Right atrium auricular region (tissue), 2 donors: Measurements from ENCODE around the gene PPP4R2. TPM values are rescaled to one million over a fixed set of nuclear protein-coding genes. Genes with fewer than 3 reads are reported as not detected.

Experiments
- DNase-seq: peaks from one replicate; pipeline ENCODE4 v3.0.0-alpha.2; 2019; ENCODE audit warnings: low spot score
- H3K27ac ChIP-seq, 2 donors: fragments of 200-600 bp; sonication (generic); 1 replicate in 1 of 2; 2 replicates in 1 of 2; pipeline ENCODE4 v1.5.1; 2016 to 2019
- H3K27me3 ChIP-seq, 2 donors: fragments of 200-600 bp; sonication (generic); one replicate each; pipeline versions ENCODE4 v1.5.1 to v1.6.0; 2017 to 2019
- H3K36me3 ChIP-seq: fragments of 200-600 bp; sonication (generic); one replicate; pipeline ENCODE4 v1.5.1; 2016
- H3K4me1 ChIP-seq, 2 donors: fragments of 200-600 bp; sonication (generic); one replicate each; pipeline versions ENCODE4 v1.5.1 to v1.6.0; 2017 to 2019
- H3K4me3 ChIP-seq, 2 donors: fragments of 200-600 bp; sonication (generic); 1 replicate in 1 of 2; 2 replicates in 1 of 2; pipeline ENCODE4 v1.5.1; 2017 to 2019; ENCODE audit warnings: mild to moderate bottlenecking in 1 of 2, moderate library complexity in 1 of 2
- H3K9me3 ChIP-seq, 2 donors: fragments of 200-600 bp; sonication (generic); one replicate each; pipeline ENCODE4 v1.5.1; 2019
- total RNA-seq, 2 donors: library from RNA; depleted of rRNA; stranded (reverse); fragments of >200 nt; gene quantifications; one replicate each; pipeline ENCODE4 v1.1.0, GENCODE V29; 2016
- TF ChIP-seq, protein P1 (sequence below), 2 donors: fragments of 200-600 bp; sonication (generic); IDR thresholded peaks; one replicate each; pipeline ENCODE4 v1.5.1; 2019; ENCODE audit warnings: antibody characterized with exemption in 2 of 2

PPP4R2 gene
- total RNA-seq, 2 donors from 2014 or later = 30.8 to 31.6 TPM

- Histone ChIP-seq H3K36me3 (no peaks in the 10 kb centered on the region), H3K27ac (no peak overlapping the region), H3K4me1 (no peaks in the 10 kb centered on the region), H3K4me3 (no peak overlapping the region), H3K9me3 (no peaks in the 10 kb centered on the region), H3K27me3 (no peaks in the 10 kb centered on the region)
- TF ChIP-seq, protein P1, sequence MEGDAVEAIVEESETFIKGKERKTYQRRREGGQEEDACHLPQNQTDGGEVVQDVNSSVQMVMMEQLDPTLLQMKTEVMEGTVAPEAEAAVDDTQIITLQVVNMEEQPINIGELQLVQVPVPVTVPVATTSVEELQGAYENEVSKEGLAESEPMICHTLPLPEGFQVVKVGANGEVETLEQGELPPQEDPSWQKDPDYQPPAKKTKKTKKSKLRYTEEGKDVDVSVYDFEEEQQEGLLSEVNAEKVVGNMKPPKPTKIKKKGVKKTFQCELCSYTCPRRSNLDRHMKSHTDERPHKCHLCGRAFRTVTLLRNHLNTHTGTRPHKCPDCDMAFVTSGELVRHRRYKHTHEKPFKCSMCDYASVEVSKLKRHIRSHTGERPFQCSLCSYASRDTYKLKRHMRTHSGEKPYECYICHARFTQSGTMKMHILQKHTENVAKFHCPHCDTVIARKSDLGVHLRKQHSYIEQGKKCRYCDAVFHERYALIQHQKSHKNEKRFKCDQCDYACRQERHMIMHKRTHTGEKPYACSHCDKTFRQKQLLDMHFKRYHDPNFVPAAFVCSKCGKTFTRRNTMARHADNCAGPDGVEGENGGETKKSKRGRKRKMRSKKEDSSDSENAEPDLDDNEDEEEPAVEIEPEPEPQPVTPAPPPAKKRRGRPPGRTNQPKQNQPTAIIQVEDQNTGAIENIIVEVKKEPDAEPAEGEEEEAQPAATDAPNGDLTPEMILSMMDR (IDR thresholded peaks at IDR 0.05) = peak in 1 of 2 donors; percentile 27
- DNase-seq = no peak
Observed at GRCh38 chr3:72977060-72977808, 19.4 kb upstream of the PPP4R2 start.

DNA sequence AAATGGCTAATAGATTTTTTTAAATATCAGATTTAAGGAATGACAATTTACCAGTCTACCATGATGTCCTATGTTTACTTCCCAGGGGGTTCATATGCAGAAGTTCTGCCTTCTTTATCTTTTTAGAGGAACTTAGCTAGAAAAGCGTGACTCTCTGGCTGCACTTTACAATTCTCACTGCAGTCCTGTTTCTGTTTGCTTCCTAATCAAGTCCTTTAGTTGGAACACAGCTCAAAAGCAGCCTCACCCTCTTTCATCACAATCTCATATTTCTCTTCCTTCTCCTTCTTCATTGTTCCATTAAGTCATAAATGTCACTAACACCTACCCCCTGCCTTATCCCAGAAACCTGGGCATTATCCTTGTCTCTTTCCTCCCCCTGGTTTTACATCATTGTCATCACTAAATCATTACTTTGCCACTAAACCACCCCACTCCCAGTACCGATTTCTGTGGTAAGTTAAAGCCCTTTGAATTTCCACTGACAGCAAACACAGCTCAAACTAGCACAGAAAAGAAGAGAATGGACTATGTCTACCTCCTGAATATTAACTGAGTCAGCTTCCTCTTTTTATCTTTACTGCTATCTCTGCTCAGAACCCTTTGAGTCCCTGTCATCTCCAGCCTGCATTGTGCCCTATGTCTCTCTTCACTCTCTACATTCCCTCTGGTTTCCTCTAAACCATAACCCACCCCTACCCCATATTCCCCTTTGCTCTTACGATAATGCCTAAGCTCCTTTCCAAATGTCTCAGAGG lies 13.8 kb upstream of the PPP4R2 start:
- H3K9me3 ChIP-seq = peaks cover 0 to 11% of the 10 kb centered on the region in 2 donors
- H3K4me1 ChIP-seq = no peaks in the 10 kb centered on the region
- TF ChIP-seq, protein P1 (IDR thresholded peaks at IDR 0.05) = no peak
- H3K4me3 ChIP-seq = no peak overlapping the region
- H3K27me3 ChIP-seq = no peaks in the 10 kb centered on the region
- DNase-seq = no peak
- H3K36me3 ChIP-seq = no peaks in the 10 kb centered on the region
- H3K27ac ChIP-seq = no peak overlapping the region

DNA sequence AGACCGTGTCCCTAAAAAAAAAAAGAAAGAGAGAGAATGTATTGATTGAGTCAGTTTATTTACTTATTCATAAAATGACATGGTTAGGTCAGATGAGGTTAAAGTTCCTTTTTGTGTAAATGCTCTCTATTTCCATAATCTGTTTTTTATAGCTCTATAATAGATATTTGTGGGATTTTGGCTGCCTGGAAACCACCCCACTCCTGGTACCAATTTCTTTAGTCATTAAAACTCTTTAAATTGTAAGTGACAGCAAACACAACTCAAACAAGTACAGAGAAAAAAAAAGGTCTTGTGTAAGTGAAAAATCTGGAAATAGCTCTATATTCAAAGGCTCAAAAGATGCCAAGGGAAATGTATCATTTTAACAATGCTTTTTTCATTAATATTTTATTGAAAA lies 11.0 kb upstream of the PPP4R2 start:
- Histone ChIP-seq H3K9me3 (peaks cover 0 to 11% of the 10 kb centered on the region in 2 donors), H3K27ac (no peak overlapping the region), H3K4me3 (no peak overlapping the region), H3K27me3 (no peaks in the 10 kb centered on the region), H3K36me3 (no peaks in the 10 kb centered on the region), H3K4me1 (no peaks in the 10 kb centered on the region)
- DNase-seq = no peak
- TF ChIP-seq, protein P1 (IDR thresholded peaks at IDR 0.05) = no peak

GRCh38 chr3:72990701-72991395 lies 5.8 kb upstream of the PPP4R2 start:
- Histone ChIP-seq H3K4me3 (no peak overlapping the region), H3K27ac (no peak overlapping the region), H3K4me1 (peaks cover 0 to 5% of the 10 kb centered on the region in 2 donors), H3K9me3 (peaks cover 0 to under 1% of the 10 kb centered on the region in 2 donors), H3K27me3 (no peaks in the 10 kb centered on the region), H3K36me3 (no peaks in the 10 kb centered on the region)
- TF ChIP-seq, protein P1 (IDR thresholded peaks at IDR 0.05) = no peak
- no peak for DNase-seq

GRCh38 chr3:72991522-72991921 lies 5.1 kb upstream of the PPP4R2 start:
- H3K27me3 ChIP-seq = no peaks in the 10 kb centered on the region
- TF ChIP-seq, protein P1 (IDR thresholded peaks at IDR 0.05) = no peak
- no peak overlapping the region for H3K4me3 ChIP-seq
- no peak overlapping the region for H3K27ac ChIP-seq
- H3K4me1 ChIP-seq = peaks cover 0 to 10% of the 10 kb centered on the region in 2 donors
- no peak for DNase-seq
- H3K9me3 ChIP-seq = no peaks in the 10 kb centered on the region
- H3K36me3 ChIP-seq = no peaks in the 10 kb centered on the region
